CD14-positive monocyte (primary cell): ENCODE data around the gene BAHCC1. TPM values are rescaled to one million over a fixed set of nuclear protein-coding genes. Genes with fewer than 3 reads are reported as not detected.

Experiments
- DNase-seq, 3 donors: peaks; one replicate each; pipeline ENCODE4 v3.0.0-alpha.2; 2011 to 2022
- H2AFZ ChIP-seq: 2 replicates; pipeline ENCODE4 v1.6.0; 2012; ENCODE audit warnings: mild to moderate bottlenecking, low read depth, low read length, inconsistent platforms; ENCODE audit not compliant: insufficient read depth, poor library complexity, severe bottlenecking
- H3K27ac ChIP-seq, 2 donors: 1 replicate in 1 of 2; 2 replicates in 1 of 2; pipeline ENCODE4 v1.5.1; 2012 to 2013; ENCODE audit warnings: low read length in 2 of 2, control low read depth in 1 of 2, inconsistent platforms in 1 of 2, low read depth in 1 of 2, mild to moderate bottlenecking in 1 of 2
- H3K27me3 ChIP-seq, 2 donors: one replicate each; pipeline versions ENCODE4 v1.6.0 to v1.6.1; 2011 to 2013; ENCODE audit warnings: low read length in 2 of 2; ENCODE audit not compliant: control insufficient read depth in 2 of 2, insufficient read depth in 2 of 2
- H3K36me3 ChIP-seq, 2 donors: replicated peaks in 1 of 2; 1 replicate in 1 of 2; 2 replicates in 1 of 2; pipeline versions ENCODE4 v1.5.1 to v1.6.1; 2012 to 2013; ENCODE audit warnings: low read length in 2 of 2, control low read depth in 1 of 2, inconsistent platforms in 1 of 2, mild to moderate bottlenecking in 1 of 2; ENCODE audit not compliant: insufficient read depth in 2 of 2, control insufficient read depth in 1 of 2
- H3K4me1 ChIP-seq, 2 donors: 1 replicate in 1 of 2; 2 replicates in 1 of 2; pipeline versions ENCODE4 v1.5.1 to v1.6.1; 2012 to 2013; ENCODE audit warnings: low read length in 2 of 2, control low read depth in 1 of 2, inconsistent platforms in 1 of 2, mild to moderate bottlenecking in 1 of 2, moderate library complexity in 1 of 2; ENCODE audit not compliant: insufficient read depth in 2 of 2, control insufficient read depth in 1 of 2
- H3K4me2 ChIP-seq: replicated peaks from 2 replicates; pipeline ENCODE3; 2012; ENCODE audit warnings: low read length, moderate library complexity, mild to moderate bottlenecking; ENCODE audit not compliant: poor library complexity, severe bottlenecking; ENCODE audit errors: extremely low read depth
- H3K4me3 ChIP-seq, 3 experiments: fragments of 200-600 bp in 1 of 3; sonication (generic) in 1 of 3; replicated peaks in 1 of 3; 1 replicate in 2 of 3; 2 replicates in 1 of 3; pipeline ENCODE4 v1.5.1; 2011 to 2013; ENCODE audit warnings: low read length in 3 of 3, mild to moderate bottlenecking in 3 of 3, control low read depth in 2 of 3, low read depth in 2 of 3, inconsistent platforms in 1 of 3, moderate library complexity in 1 of 3
- H3K79me2 ChIP-seq: 2 replicates; pipeline ENCODE4 v1.6.0; 2012; ENCODE audit warnings: mild to moderate bottlenecking, control low read depth, inconsistent platforms, low read length, moderate library complexity; ENCODE audit not compliant: insufficient read depth
- H3K9ac ChIP-seq: 2 replicates; pipeline ENCODE4 v1.6.0; 2017; ENCODE audit warnings: low read length, mild to moderate bottlenecking; ENCODE audit not compliant: insufficient read depth, poor library complexity, severe bottlenecking
- H3K9me3 ChIP-seq, 2 donors: replicated peaks in 1 of 2; 1 replicate in 1 of 2; 2 replicates in 1 of 2; pipeline versions ENCODE4 v1.5.1 to v1.6.1; 2012 to 2013; ENCODE audit warnings: low read length in 2 of 2, control low read depth in 1 of 2; ENCODE audit not compliant: control insufficient read depth in 1 of 2, insufficient read depth in 1 of 2
- H4K20me1 ChIP-seq: 2 replicates; pipeline ENCODE4 v1.6.0; 2012; ENCODE audit warnings: mild to moderate bottlenecking, low read length, control low read depth, moderate library complexity; ENCODE audit not compliant: insufficient read depth
- H3K27ac Mint-ChIP-seq, 7 donors: one replicate each; pipeline ENCODE4 v1.8.0; 2020; ENCODE audit warnings: mild to moderate bottlenecking in 7 of 7, mixed read lengths in 7 of 7, moderate library complexity in 6 of 7, inconsistent platforms in 2 of 7
- H3K27me3 Mint-ChIP-seq, 3 donors: one replicate each; pipeline ENCODE4 v1.8.0; 2021 to 2022; ENCODE audit warnings: low read depth in 3 of 3, mild to moderate bottlenecking in 3 of 3, mixed read lengths in 3 of 3, moderate library complexity in 3 of 3, inconsistent platforms in 1 of 3
- H3K36me3 Mint-ChIP-seq, 2 donors: one replicate each; pipeline ENCODE4 v1.8.0; 2020; ENCODE audit warnings: mixed read lengths in 2 of 2, inconsistent platforms in 1 of 2, mild to moderate bottlenecking in 1 of 2
- H3K4me1 Mint-ChIP-seq: one replicate; pipeline ENCODE4 v1.8.0; 2020; ENCODE audit warnings: mild to moderate bottlenecking, mixed read lengths
- H3K4me3 Mint-ChIP-seq, 2 donors: one replicate each; pipeline ENCODE4 v1.8.0; 2020; ENCODE audit warnings: mild to moderate bottlenecking in 2 of 2, mixed read lengths in 2 of 2, moderate library complexity in 1 of 2
- H3K9me3 Mint-ChIP-seq, 7 donors: one replicate each; pipeline ENCODE4 v1.8.0; 2020 to 2022; ENCODE audit warnings: mixed read lengths in 7 of 7, mild to moderate bottlenecking in 6 of 7, moderate library complexity in 6 of 7, inconsistent platforms in 2 of 7
- CTCF ChIP-seq: fragments of 200-600 bp; IDR thresholded peaks from one replicate; pipeline ENCODE4 v1.8.0; 2022; ENCODE audit warnings: antibody characterized with exemption, mild to moderate bottlenecking
- WGBS: methylation state at CpG from one replicate; pipeline ENCODE4 v1.1.5; 2013; ENCODE audit warnings: missing lambda C conversion rate; ENCODE audit not compliant: insufficient coverage; 5-methylcytosine and 5-hydroxymethylcytosine counted together
- intact Hi-C, 2 donors: fragments of 100-400 bp; cut with micrococcal nuclease; formaldehyde crosslinking; loops; one replicate each; pipeline versions ENCODE4 v1.15.0 to v1.15.1; 2023
- polyA plus RNA-seq, 3 donors: library from polyadenylated mRNA; depleted of rRNA in 1 of 3; unstranded in 2 of 3; stranded (reverse) in 1 of 3; fragments of 300-500 nt in 2 of 3; fragments of >200 nt in 1 of 3; fragmentation: Illumina TruSeq in 2 of 3; gene quantifications; 1 replicate in 2 of 3; 2 replicates in 1 of 3; pipeline ENCODE4 v1.2.3, GENCODE V29; 2012 to 2021

The BAHCC1 gene
- polyA plus RNA-seq, 3 donors = 0.11 to 8.8 (median 0.27) TPM

DNA sequence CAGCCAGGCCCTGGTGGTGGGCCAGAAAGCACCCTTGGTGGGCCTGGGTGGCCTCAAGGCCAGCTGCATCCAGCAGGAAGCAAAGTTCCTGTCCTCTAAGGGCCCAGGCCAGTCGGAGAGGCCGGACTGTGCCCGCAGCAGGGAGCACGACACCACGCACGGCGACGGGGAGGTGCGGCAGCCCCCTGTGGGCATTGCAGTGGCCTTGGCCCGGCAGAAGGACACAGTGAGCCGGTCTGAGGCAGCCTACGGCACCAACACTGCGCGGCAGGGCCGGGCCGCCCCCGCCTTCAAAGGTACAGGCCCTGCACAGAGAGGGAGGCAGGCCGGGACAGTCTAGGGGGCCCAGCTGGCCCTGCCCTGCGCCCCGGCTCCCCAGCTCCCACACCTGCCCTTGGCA lies 48.0 kb downstream of the BAHCC1 start:
- intact Hi-C loops = no loop called here
- no peaks in the 10 kb centered on the region for H3K9me3 ChIP-seq
- peaks cover 0 to 2% (median 0%) of the 10 kb centered on the region in 7 donors for H3K9me3 Mint-ChIP-seq
- no peak for DNase-seq
- no peaks in the 10 kb centered on the region for H4K20me1 ChIP-seq
- H3K36me3 Mint-ChIP-seq = peaks cover 0 to 8% of the 10 kb centered on the region in 2 donors
- H3K27me3 Mint-ChIP-seq = no peaks in the 10 kb centered on the region
- no peaks in the 10 kb centered on the region for H3K4me1 ChIP-seq
- H3K36me3 ChIP-seq = peaks cover 0 to 6% of the 10 kb centered on the region in 2 donors
- no peak overlapping the region for H3K4me2 ChIP-seq
- peaks cover 2% of the 10 kb centered on the region for H3K4me1 Mint-ChIP-seq
- H3K27ac ChIP-seq = no peak overlapping the region
- H3K4me3 ChIP-seq = no peak overlapping the region
- 95% methylated on average over 20 of the region's 20 CpGs for WGBS
- H3K9ac ChIP-seq = no peak overlapping the region
- H3K79me2 ChIP-seq = no peaks in the 10 kb centered on the region
- no peaks in the 10 kb centered on the region for H3K27me3 ChIP-seq
- H3K27ac Mint-ChIP-seq = no peak overlapping the region
- no peak overlapping the region for H2AFZ ChIP-seq
- H3K4me3 Mint-ChIP-seq = no peak overlapping the region
- TF ChIP-seq CTCF = no peak

DNA sequence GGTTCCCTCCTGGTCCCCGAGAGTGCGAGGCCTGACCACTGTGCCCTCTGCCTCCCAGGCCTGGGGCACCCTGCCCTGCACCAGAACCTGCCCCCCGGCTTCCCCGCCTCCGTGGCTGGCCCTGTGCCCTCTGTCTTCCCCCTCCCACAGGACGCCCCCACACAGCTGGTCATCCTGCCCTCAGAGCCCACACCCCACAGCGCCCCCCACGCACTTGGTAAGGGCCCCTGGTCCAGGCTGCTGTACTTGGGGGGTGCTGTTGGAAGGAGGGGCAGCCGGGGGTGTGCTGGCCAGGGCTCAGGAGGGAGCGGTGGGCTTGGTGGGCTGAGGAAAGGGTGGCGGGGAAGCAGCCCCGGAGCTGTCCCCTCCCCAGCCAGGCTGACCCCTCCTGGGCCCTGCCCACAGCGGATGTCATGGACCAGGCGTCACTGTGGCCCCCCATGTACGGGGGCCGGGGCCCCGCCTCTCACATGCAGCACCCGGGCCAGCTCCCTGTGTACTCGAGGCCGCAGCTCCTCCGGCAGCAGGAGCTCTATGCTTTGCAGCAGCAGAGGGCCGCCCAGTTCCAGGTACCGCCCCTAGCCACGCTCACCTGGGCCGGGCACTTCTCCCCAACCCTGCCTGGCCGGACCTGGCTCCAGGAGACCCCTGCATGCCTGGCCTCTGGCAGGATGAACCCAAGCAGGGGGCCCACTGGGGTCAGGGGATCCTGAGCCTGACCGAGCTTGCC lies 49.5 kb downstream of the BAHCC1 start:
- DNase-seq = no peak
- Mint-ChIP-seq H3K9me3 (peaks cover 0 to 2% (median 0%) of the 10 kb centered on the region in 7 donors), H3K4me3 (no peak overlapping the region), H3K27me3 (no peaks in the 10 kb centered on the region), H3K27ac (no peak overlapping the region), H3K36me3 (peaks cover 0 to 8% of the 10 kb centered on the region in 2 donors), H3K4me1 (no peaks in the 10 kb centered on the region)
- no peaks in the 10 kb centered on the region for H3K4me1 ChIP-seq
- peaks cover 0 to 6% of the 10 kb centered on the region in 2 donors for H3K36me3 ChIP-seq
- H3K27me3 ChIP-seq = no peaks in the 10 kb centered on the region
- no peak overlapping the region for H3K4me3 ChIP-seq
- H3K9me3 ChIP-seq = no peaks in the 10 kb centered on the region
- no peak overlapping the region for H3K4me2 ChIP-seq
- no peak overlapping the region for H3K9ac ChIP-seq
- H3K27ac ChIP-seq = no peak overlapping the region
- H2AFZ ChIP-seq = no peak overlapping the region
- TF ChIP-seq CTCF = no peak
- no peaks in the 10 kb centered on the region for H3K79me2 ChIP-seq
- no peaks in the 10 kb centered on the region for H4K20me1 ChIP-seq
- 93% methylated on average over 20 of the region's 27 CpGs for WGBS
- intact Hi-C loops = no loop called here
